H1 (cell line): Measurements from ENCODE around the gene CPNE8.

Experiments used
- EP300 ChIP-seq, 2 experiments: IDR thresholded peaks; 1 replicate in 1 of 2; 2 replicates in 1 of 2; pipeline ENCODE4 v1.6.1; 2011 to 2012; ENCODE audit warnings: low read depth in 2 of 2, low read length in 2 of 2, mild to moderate bottlenecking in 2 of 2, borderline replicate concordance in 1 of 2, inconsistent platforms in 1 of 2, moderate library complexity in 1 of 2
- POLR2A ChIP-seq, 2 experiments: IDR thresholded peaks; 1 replicate in 1 of 2; 2 replicates in 1 of 2; pipeline ENCODE4 v1.6.1; 2011; ENCODE audit warnings: low read depth in 2 of 2, low read length in 2 of 2, mild to moderate bottlenecking in 2 of 2; ENCODE audit errors: control extremely low read depth in 1 of 2
- RAD21 ChIP-seq, 2 experiments: IDR thresholded peaks in 1 of 2; conservative IDR thresholded peaks in 1 of 2; 2 replicates each; pipeline ENCODE4 v1.6.1; 2011; ENCODE audit warnings: low read depth in 2 of 2, low read length in 2 of 2, improper control_type of control experiment in 1 of 2, inconsistent platforms in 1 of 2, mild to moderate bottlenecking in 1 of 2, moderate library complexity in 1 of 2
- TF ChIP-seq, protein P1 (sequence below): IDR thresholded peaks from 2 replicates; pipeline ENCODE4 v1.6.1; 2012; ENCODE audit warnings: inconsistent platforms

DNA sequence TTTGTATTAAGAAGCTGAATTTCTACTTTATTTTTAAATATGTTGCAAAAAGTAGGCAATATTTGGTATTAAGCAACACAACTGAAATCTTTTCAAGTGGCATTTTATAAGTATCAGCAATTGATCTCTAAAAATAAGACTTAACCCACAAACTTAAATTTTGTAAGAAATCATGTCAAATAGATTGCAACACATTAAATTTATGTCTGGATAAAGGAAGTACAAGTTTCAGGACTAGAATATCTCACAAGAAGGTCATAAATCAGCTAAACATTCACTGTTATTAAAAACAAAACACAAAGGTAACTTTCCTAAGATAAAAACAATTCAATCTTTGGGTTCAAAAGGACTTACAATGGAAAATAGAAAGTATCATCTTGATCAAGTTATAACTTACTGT lies 32.8 kb downstream of the CPNE8 start:
- TF ChIP-seq, protein P1, sequence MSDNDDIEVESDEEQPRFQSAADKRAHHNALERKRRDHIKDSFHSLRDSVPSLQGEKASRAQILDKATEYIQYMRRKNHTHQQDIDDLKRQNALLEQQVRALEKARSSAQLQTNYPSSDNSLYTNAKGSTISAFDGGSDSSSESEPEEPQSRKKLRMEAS: no peak
- TF ChIP-seq EP300 (IDR thresholded peaks at IDR 0.05; ENCODE audit: borderline replicate concordance in 1 of 2, low read depth in 2 of 2, low read length in 2 of 2) (no peak), POLR2A (IDR thresholded peaks at IDR 0.05; ENCODE audit: control extremely low read depth in 1 of 2, low read depth in 2 of 2, low read length in 2 of 2) (no peak), RAD21 (IDR thresholded peaks at IDR 0.05 in 1 of 2, conservative IDR thresholded peaks at IDR 0.05 in 1 of 2; ENCODE audit: low read depth in 2 of 2, low read length in 2 of 2) (no peak)
